ENCODE data around the gene TGFBR3.

GRCh38 chr1:91831132-91831930, 54.6 kb downstream of the TGFBR3 start:
- TF ChIP-seq CTCF (IDR thresholded peaks at IDR 0.05; ENCODE audit: low read depth, low read length) = no peak
- no peak for TF ChIP-seq EZH2phosphoT487 (IDR thresholded peaks at IDR 0.05; ENCODE audit: low read depth)

Measured in OCI-LY3 (cell line).